Measurements from ENCODE around the gene AQP12A. TPM values are rescaled to one million over a fixed set of nuclear protein-coding genes. Genes with fewer than 3 reads are reported as not detected.
A peak's percentile ranks its signal among the peaks of the same experiment; 100 is the strongest.

AQP12A gene
- total RNA-seq, 2 experiments from 2014 or later, result not detected

DNA sequence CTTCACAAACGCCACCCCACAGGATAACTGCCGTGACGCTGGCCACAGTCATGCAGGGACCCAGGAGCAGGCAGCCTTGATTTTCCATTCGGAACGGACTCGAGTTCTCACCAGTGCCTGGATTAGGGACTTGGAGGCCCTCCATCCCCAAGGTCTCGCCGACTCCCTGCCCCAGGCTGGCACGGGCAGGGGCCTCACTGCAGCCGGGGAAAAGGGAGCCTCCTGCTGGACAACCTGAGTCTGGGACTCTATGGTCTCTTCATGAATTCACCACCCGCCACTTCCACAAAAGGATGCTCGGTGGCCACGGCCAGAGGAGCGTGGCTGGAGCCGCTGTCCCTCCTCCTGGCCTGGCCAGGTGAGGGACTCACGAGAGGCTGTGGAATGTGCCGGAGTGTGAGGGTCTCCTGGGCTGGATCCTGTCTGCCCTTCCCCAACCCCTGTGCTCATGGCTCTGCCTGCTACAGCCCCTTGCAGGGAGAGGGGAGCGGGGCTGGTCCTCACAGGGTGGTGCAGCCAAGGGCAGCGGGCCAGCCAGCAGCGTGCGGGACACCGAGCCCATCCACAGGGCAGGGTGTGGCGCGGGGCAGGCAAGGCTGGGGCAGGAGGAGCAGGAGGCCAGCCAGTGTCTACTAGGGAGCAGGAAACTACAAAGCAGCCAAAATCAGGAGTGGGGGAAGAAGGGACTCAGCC, 42.3 kb downstream of the AQP12A start:
- intact Hi-C loops (cut with micrococcal nuclease), result no loop called here
- peak; percentile 40 for ATAC-seq
- H3K9me3 Mint-ChIP-seq, result no peaks in the 10 kb centered on the region

GRCh38 chr2:240734756-240735155, 43.1 kb downstream of the AQP12A start:
- H3K4me1 Mint-ChIP-seq (ENCODE audit: low read depth), result peaks cover 8% of the 10 kb centered on the region
- TF ChIP-seq, protein P1, sequence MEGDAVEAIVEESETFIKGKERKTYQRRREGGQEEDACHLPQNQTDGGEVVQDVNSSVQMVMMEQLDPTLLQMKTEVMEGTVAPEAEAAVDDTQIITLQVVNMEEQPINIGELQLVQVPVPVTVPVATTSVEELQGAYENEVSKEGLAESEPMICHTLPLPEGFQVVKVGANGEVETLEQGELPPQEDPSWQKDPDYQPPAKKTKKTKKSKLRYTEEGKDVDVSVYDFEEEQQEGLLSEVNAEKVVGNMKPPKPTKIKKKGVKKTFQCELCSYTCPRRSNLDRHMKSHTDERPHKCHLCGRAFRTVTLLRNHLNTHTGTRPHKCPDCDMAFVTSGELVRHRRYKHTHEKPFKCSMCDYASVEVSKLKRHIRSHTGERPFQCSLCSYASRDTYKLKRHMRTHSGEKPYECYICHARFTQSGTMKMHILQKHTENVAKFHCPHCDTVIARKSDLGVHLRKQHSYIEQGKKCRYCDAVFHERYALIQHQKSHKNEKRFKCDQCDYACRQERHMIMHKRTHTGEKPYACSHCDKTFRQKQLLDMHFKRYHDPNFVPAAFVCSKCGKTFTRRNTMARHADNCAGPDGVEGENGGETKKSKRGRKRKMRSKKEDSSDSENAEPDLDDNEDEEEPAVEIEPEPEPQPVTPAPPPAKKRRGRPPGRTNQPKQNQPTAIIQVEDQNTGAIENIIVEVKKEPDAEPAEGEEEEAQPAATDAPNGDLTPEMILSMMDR (IDR thresholded peaks at IDR 0.05), result no peak
- H3K36me3 Mint-ChIP-seq (ENCODE audit: low read depth), result no peaks in the 10 kb centered on the region
- DNase-seq (no peak), ATAC-seq (no peak)
- no peaks in the 10 kb centered on the region for H3K27me3 Mint-ChIP-seq
- no peak overlapping the region for H3K4me3 Mint-ChIP-seq
- H3K9me3 Mint-ChIP-seq, result no peaks in the 10 kb centered on the region
- POLR2A ChIA-PET, result no interaction called here
- CTCF ChIA-PET, result interaction anchor here (1.0 kb wide), 1 partner anchor 221 kb away, joined by 3 read pairs; no protein-coding TSS in a partner anchor
- H3K27ac Mint-ChIP-seq, result no peak overlapping the region
- intact Hi-C loops (cut with micrococcal nuclease), result no loop called here

More for the DNA sequence above, 42.3 kb downstream of the AQP12A start:
- CTCF ChIA-PET, result interaction anchor here (0.6 to 1.1 kb wide), 2 partner anchors 125 to 168 kb away, joined by 3 read pairs; no protein-coding TSS in a partner anchor
- no peaks in the 10 kb centered on the region for H3K36me3 Mint-ChIP-seq (ENCODE audit: low read depth)
- no peaks in the 10 kb centered on the region for H3K4me1 Mint-ChIP-seq (ENCODE audit: low read depth)
- no peak overlapping the region for H3K27ac Mint-ChIP-seq
- peak; percentile 15 for DNase-seq
- TF ChIP-seq, protein P1 (IDR thresholded peaks at IDR 0.05), result peak; percentile 28
- no peak overlapping the region for H3K4me3 Mint-ChIP-seq
- no peaks in the 10 kb centered on the region for H3K27me3 Mint-ChIP-seq
- POLR2A ChIA-PET, result no interaction called here

- Mint-ChIP-seq H3K27me3 (no peaks in the 10 kb centered on the region), H3K4me1 (ENCODE audit: low read depth) (peaks cover 11% of the 10 kb centered on the region), H3K27ac (no peak overlapping the region), H3K4me3 (no peak overlapping the region), H3K36me3 (ENCODE audit: low read depth) (no peaks in the 10 kb centered on the region), H3K9me3 (no peaks in the 10 kb centered on the region)
- ChIA-PET POLR2A (no interaction called here), CTCF (interaction anchor here (1.0 kb wide), 1 partner anchor 221 kb away, joined by 3 read pairs; no protein-coding TSS in a partner anchor)
- ATAC-seq (no peak), DNase-seq (no peak)
- intact Hi-C loops (cut with micrococcal nuclease), result no loop called here
- TF ChIP-seq, protein P1 (IDR thresholded peaks at IDR 0.05), result no peak
These were observed 43.8 kb downstream of the AQP12A start for GRCh38 chr2:240735476-240735875.

- intact Hi-C loops (cut with micrococcal nuclease), result no loop called here
- Mint-ChIP-seq H3K27me3 (no peaks in the 10 kb centered on the region), H3K4me1 (ENCODE audit: low read depth) (peaks cover 11% of the 10 kb centered on the region), H3K4me3 (no peak overlapping the region), H3K27ac (no peak overlapping the region), H3K9me3 (no peaks in the 10 kb centered on the region), H3K36me3 (ENCODE audit: low read depth) (no peaks in the 10 kb centered on the region)
- ChIA-PET POLR2A (no interaction called here), CTCF (no interaction called here)
- ATAC-seq (no peak), DNase-seq (no peak)
- TF ChIP-seq, protein P1 (IDR thresholded peaks at IDR 0.05), result no peak
These were observed 44.9 kb downstream of the AQP12A start for GRCh38 chr2:240736281-240737250.
